HG03521 (cell line): ENCODE data around the gene LINS1.

Source experiments
- ATAC-seq: cut with Tn5 transposase; IDR thresholded peaks from one replicate; pipeline ENCODE4 v1.9.1; 2021; ENCODE audit warnings: mild to moderate bottlenecking, moderate library complexity; ENCODE audit not compliant: unreplicated experiment

The LINS1 gene

GRCh38 chr15:100602064-100602822, at the start of gene LINS1, which contains the start of gene ASB7:
TSS of gene LINS1 (minus strand) at chr15:100602184. CDS start at chr15:100580842, 21,342 bp downstream.
TSS of gene ASB7 (plus strand) at chr15:100602589. CDS start at chr15:100612217, 9,628 bp downstream.
- ATAC-seq, result peak; percentile 82

DNA sequence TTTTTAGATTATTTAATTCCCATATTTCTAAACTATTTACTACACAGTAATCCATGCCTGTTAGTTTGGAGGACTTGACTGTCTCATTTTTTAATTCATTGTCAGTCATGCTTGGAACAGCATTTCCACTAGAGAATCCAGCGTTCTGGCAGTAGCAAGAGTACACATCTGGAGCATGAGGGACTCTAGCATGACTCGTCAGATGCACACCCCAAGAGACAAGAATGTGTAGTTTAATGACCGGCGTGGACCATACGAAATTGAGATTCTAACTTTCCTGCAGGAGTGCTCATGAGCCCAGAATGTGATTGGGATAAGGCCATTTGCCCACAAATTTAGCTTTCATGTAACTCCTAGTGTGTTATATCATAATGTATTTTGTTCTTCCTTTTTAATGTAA, 49.3 kb upstream of the LINS1 start:
- ATAC-seq, result no peak

GRCh38 chr15:100650685-100651084, 48.7 kb upstream of the LINS1 start:
- no peak for ATAC-seq

DNA sequence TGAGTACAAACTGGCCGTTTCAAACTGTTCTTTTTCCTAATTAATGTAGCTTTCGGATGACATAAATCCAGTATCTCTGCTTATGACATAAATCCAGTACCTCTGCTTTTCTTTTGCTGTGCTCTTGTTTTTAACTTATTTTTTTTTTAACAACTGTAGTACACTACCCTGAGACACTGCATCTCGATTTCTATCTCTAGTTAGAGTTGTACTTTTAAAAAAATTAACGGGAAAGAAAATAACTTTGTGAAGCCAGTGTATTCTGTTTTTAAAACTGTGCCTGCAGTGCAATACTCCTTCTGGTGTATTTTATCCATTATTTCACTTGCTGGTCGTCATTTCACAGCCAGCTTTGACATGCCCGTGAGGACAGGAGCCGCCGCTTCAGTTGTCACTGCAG, 47.0 kb upstream of the LINS1 start:
- no peak for ATAC-seq

DNA sequence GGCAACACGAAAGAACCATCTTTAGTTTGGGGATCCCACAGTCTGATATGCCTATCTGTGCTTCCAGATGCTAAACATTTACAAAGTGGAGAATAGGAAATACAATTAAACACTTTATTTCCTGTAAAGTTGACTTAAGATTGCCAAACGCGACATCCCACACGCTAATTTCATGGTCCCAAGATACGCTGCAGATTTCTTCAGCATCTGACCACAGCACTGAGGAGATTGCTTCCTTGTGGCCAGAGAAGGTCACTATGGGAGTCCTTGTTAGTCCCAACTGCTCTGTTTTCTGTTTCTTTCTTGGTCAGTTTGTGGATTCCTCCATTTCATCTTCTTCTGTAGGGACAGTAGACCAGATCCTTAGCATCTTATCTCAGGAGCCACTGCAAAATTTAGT, 43.7 kb upstream of the LINS1 start:
- no peak for ATAC-seq

GRCh38 chr15:100642950-100643338, 41.0 kb upstream of the LINS1 start:
- ATAC-seq, result no peak

DNA sequence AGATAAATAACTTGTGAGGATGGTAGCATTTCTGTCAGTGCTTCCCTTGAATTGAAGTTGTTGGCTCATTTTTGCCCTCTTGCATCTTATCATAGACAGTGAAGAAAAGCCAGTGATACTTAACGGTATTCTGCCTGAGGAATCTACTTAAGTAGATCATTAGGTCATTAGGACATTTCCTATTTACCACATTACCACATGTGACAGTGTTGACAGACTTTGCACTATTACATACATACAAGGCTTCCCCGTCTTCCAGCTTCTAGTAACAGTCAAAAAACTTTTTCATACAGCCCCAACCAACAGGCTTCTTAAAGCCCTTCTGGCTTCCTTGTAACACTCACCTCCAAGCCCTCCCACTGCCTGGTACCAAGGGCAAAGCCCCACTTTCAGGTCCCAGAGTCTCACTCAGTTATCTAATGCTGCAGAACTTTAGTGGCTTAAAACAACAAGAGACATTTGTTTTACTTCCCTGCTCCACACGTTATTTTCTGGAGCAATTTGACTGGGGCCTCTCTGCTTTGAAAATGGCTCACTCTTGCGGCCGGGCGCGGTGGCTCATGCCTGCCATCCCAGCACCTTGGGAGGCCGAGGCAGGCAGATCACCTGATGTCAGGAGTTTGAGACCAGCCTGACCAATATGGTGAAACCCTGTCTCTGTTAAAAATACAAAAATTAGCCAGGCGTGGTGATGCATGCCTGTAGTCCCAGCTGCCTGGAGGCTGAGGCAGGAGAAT, 40.4 kb upstream of the LINS1 start:
- no peak for ATAC-seq

- ATAC-seq, result no peak
Measured at GRCh38 chr15:100638177-100638730, 36.3 kb upstream of the LINS1 start.

DNA sequence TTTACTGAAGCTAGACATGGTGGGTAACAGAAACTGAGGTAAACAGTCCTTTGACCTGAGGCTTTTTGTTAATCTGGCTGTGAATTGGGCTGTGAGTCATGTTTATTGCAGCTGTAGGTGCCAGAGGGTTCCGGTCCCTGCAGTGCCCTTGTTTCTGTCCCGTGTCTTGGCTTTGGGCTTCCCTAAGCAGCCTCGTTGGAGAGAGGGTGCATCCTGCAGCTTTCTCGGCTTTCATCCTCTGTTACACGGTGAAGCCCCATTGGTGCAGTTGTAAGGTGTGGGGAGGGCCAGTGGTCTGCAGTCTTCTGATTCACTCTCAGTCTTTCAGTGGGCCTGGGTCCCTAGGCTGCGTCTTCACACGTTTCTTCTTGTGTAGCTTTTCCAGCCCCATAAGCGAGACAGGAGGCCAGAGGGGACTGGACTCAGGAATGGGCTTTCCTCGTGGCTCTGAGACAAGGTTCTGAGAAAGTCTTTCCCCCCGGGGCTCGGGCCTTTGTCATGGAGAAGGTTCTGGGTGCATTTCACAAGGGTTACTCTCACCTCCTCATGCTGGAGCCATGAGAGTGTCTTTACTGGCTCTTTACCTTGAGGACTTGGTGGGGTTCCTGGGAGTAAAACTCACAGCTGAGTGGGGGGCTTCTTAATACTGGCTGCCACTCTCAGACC, 33.6 kb upstream of the LINS1 start:
- ATAC-seq, result no peak

DNA sequence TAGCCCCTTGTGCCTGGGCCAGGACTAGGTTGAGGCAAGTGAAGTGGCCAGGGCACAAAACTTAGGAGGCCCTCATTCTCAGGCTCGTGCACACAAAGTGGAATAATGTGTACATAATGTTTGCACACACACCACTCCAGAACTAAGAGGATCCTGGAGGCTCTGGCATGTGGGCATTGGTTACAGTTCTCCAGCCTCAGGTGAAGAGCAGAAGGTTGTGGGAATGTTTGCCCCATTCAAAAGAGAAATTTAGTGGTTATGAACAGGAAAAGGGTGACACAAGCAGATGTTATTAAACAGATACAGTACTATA, 31.7 kb upstream of the LINS1 start:
- no peak for ATAC-seq

GRCh38 chr15:100631831-100632230, 29.8 kb upstream of the LINS1 start:
- no peak for ATAC-seq

DNA sequence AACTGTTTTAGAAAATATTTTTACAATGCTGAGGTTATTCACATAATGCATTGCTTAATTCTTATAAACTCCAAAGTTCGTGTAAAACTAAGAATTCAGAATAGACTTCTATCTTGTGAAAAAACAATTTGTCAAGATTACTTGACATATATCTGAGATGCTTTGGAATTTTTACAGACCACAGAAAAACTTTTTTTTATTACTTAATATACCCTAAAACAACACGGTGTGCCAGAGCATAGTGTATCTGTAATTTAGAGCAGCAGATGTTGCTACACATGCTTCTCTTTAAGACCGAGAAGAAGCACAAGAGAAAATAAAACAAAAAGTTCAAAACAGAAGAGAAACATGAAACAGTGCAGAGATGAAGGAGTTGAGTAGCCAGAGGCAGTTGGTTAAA, 26.8 kb upstream of the LINS1 start:
- no peak for ATAC-seq

DNA sequence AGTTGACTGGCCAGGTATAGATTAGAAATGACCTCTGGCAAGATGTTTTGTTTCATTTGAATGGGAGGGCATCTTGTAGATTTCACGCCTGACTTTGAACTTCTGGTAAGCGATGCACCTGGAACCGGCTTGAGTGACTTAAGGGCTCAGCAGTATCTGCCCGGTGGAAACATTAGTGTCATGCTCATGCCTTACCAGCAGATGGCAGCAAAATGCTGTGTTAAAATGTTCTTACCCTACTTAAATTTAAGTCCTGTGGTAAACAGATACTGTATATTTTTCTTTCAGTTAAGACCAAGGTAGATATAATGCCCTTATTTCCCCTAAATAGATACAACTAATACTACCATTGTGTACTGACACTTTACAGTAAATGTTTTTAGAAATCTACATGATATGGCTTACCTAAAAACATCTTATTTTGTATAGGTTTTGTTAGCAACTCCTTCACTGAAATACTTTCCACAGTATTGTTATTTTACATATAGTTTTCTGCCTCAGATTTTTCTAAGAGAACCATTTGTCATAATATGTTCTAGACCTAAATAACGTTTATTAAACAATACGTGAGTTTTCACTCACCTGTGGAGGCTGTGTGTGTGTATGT, 25.9 kb upstream of the LINS1 start:
- ATAC-seq, result peak; percentile 64

DNA sequence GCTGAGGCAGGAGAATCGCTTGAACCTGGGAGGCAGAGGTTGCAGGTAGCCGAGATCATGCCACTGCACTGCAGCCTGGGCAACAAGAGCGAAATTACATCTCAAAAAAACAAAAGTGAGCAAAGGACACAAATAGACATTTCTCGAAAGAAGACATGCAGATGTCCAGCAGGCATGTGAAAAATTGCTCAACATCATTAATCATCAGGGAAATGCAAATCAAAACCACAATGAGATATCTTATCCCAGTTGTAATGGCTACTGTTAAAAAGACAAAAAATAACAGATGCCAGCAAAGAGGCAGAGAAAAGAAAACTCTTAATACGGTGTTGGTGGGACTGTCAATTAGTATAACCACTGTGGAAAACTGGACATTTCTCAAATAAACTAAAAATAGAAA, 21.3 kb upstream of the LINS1 start:
- no peak for ATAC-seq

- ATAC-seq, result no peak
Measured at GRCh38 chr15:100616700-100617099, 14.7 kb upstream of the LINS1 start.

DNA sequence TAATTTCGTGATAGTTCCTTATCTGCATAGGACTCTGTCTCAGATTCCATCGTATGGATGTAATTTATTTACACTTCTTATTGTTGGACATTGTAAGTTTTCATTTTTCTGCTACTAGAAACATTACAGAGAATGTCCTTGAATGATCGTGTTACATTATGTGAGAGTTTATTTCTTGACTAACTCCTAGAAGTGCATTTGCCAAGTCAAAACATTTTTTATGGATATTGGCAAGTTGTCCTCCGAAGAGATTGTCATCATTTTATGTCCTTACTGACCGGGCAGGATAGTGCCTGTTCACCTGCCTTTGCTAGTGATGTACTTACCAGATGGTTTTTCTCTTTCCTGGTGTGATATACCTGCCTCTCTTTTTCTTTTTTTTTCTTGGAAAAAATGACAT, 13.8 kb upstream of the LINS1 start:
- ATAC-seq, result no peak

DNA sequence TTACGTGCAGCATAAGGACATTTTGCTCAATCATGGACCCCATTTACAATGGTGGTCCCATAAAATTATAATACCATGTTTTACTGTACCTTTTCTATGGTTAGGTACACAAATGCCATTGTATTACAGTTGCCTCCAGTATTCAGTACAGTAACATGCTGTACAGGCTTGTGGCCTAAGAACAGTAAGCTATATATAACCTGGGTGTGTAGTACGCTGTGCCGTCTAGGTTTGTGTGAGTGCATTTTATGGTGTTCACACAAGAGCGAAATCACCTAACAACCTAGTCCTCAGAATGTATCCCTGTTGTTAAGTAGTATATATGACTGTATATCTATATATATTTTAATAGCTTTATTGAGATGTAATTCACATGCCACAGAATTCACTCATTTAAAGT, 12.9 kb upstream of the LINS1 start:
- no peak for ATAC-seq

GRCh38 chr15:100614336-100614735, 12.4 kb upstream of the LINS1 start:
- ATAC-seq, result no peak

GRCh38 chr15:100613208-100613607, 11.2 kb upstream of the LINS1 start:
- ATAC-seq, result no peak

- no peak for ATAC-seq
Measured at GRCh38 chr15:100612539-100612938, 10.6 kb upstream of the LINS1 start.

DNA sequence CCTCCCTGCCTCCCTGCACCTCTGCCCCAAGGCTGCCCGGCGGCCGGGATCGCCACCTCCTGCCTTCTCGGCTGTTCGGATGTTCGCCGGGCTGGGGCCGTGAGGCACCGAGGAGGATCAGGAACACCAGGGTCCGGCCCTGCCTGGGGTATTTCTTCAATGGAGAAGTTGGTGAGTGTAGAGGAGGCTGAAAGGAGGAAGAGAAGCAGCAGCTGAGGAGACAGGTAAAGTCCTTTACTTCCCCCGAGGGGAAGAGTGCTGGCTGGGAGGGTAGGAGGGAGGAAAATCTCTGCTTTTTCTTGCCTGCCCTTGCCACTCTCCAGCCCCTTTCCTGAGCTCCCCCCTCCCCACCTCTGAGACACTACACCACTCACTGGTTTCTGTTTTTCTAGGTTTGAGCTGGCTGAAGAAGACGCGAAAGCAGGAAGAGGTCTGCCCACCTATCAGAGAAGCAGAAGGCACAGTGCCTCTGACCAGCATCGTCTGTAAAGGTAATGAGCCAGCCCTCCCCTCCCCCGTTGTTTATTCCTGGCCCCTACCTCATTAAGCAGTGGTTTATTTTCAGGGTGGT, 924 bp upstream of the LINS1 start:
- peak; percentile 29 for ATAC-seq
